KOPT-K1 (cell line): ENCODE data around the gene WDR88.
"Not testable (repeated sequence)": the region's sequence is repeated elsewhere in the genome, so short reads cannot be mapped to it uniquely, and the experiment has no call there.

Experiments used
- H3K27ac ChIP-seq: fragments of 200-600 bp; sonication (generic); 2 replicates; pipeline ENCODE4 v1.5.1; 2016; ENCODE audit warnings: antibody characterized with exemption, mild to moderate bottlenecking, low read depth, low read length; ENCODE audit not compliant: poor library complexity, severe bottlenecking
- H3K36me3 ChIP-seq: fragments of 200-600 bp; sonication (generic); 2 replicates; pipeline ENCODE4 v1.5.1; 2017; ENCODE audit warnings: antibody characterized with exemption, mild to moderate bottlenecking, low read length, moderate library complexity; ENCODE audit not compliant: insufficient read depth
- H3K9me3 ChIP-seq: fragments of 200-600 bp; sonication (generic); 2 replicates; pipeline ENCODE4 v1.5.1; 2017; ENCODE audit warnings: antibody characterized with exemption, low read length, mild to moderate bottlenecking; ENCODE audit not compliant: insufficient read depth, poor library complexity, severe bottlenecking

Gene WDR88

GRCh38 chr19:33150852-33151518 is 19.1 kb downstream of the WDR88 start:
- Histone ChIP-seq H3K9me3 (no peaks in the 10 kb centered on the region), H3K27ac (no peak overlapping the region), H3K36me3 (no peaks in the 10 kb centered on the region)

GRCh38 chr19:33152176-33152575 is 20.3 kb downstream of the WDR88 start:
- H3K27ac ChIP-seq, result no peak overlapping the region
- no peaks in the 10 kb centered on the region for H3K9me3 ChIP-seq

GRCh38 chr19:33152625-33153024 is 20.7 kb downstream of the WDR88 start:
- H3K9me3 ChIP-seq, H3K27ac ChIP-seq, H3K36me3 ChIP-seq: not testable (repeated sequence)

More at GRCh38 chr19:33152176-33152575, 20.3 kb downstream of the WDR88 start:
- no peaks in the 10 kb centered on the region for H3K36me3 ChIP-seq

GRCh38 chr19:33154313-33154712 is 22.4 kb downstream of the WDR88 start:
- H3K27ac ChIP-seq, H3K9me3 ChIP-seq: not testable (repeated sequence)

GRCh38 chr19:33156334-33156733 is 24.4 kb downstream of the WDR88 start:
- H3K27ac ChIP-seq, result no peak overlapping the region
- no peaks in the 10 kb centered on the region for H3K9me3 ChIP-seq
- no peaks in the 10 kb centered on the region for H3K36me3 ChIP-seq

More at GRCh38 chr19:33154313-33154712, 22.4 kb downstream of the WDR88 start:
- not testable (repeated sequence) for H3K36me3 ChIP-seq

GRCh38 chr19:33157906-33158305 is 26.0 kb downstream of the WDR88 start:
- no peaks in the 10 kb centered on the region for H3K9me3 ChIP-seq
- no peak overlapping the region for H3K27ac ChIP-seq
- no peaks in the 10 kb centered on the region for H3K36me3 ChIP-seq

- Histone ChIP-seq H3K27ac (no peak overlapping the region), H3K9me3 (no peaks in the 10 kb centered on the region), H3K36me3 (no peaks in the 10 kb centered on the region)
These were observed 26.5 kb downstream of the WDR88 start for GRCh38 chr19:33158365-33158764.

- Histone ChIP-seq H3K27ac (no peak overlapping the region), H3K9me3 (no peaks in the 10 kb centered on the region)
These were observed 27.2 kb downstream of the WDR88 start for GRCh38 chr19:33159149-33159548.

GRCh38 chr19:33159893-33160292 is 28.0 kb downstream of the WDR88 start:
- peak overlapping the region; percentile 7 for H3K27ac ChIP-seq
- H3K36me3 ChIP-seq, result no peaks in the 10 kb centered on the region
- no peaks in the 10 kb centered on the region for H3K9me3 ChIP-seq

More at GRCh38 chr19:33159149-33159548, 27.2 kb downstream of the WDR88 start:
- H3K36me3 ChIP-seq, result no peaks in the 10 kb centered on the region

GRCh38 chr19:33161201-33161600 is 29.3 kb downstream of the WDR88 start:
- H3K27ac ChIP-seq, result no peak overlapping the region
- no peaks in the 10 kb centered on the region for H3K9me3 ChIP-seq
- H3K36me3 ChIP-seq, result no peaks in the 10 kb centered on the region

GRCh38 chr19:33163481-33163880 is 31.6 kb downstream of the WDR88 start:
- peaks cover 13% of the 10 kb centered on the region for H3K9me3 ChIP-seq
- no peak overlapping the region for H3K27ac ChIP-seq
- H3K36me3 ChIP-seq, result no peaks in the 10 kb centered on the region

- not testable (repeated sequence) for H3K27ac ChIP-seq, H3K36me3 ChIP-seq
- peaks cover 22% of the 10 kb centered on the region for H3K9me3 ChIP-seq
These were observed 34.1 kb downstream of the WDR88 start for GRCh38 chr19:33166037-33166436.

GRCh38 chr19:33167438-33167837 is 35.5 kb downstream of the WDR88 start:
- H3K9me3 ChIP-seq, result peaks cover 22% of the 10 kb centered on the region
- H3K27ac ChIP-seq, result no peak overlapping the region
- H3K36me3 ChIP-seq, result no peaks in the 10 kb centered on the region

- Histone ChIP-seq H3K36me3 (no peaks in the 10 kb centered on the region), H3K27ac (no peak overlapping the region), H3K9me3 (peaks cover 22% of the 10 kb centered on the region)
These were observed 36.6 kb downstream of the WDR88 start for GRCh38 chr19:33168528-33168927.

GRCh38 chr19:33171222-33171795 is 39.4 kb downstream of the WDR88 start:
- no peak overlapping the region for H3K27ac ChIP-seq
- H3K9me3 ChIP-seq, result peaks cover 22% of the 10 kb centered on the region
- H3K36me3 ChIP-seq, result no peaks in the 10 kb centered on the region

- H3K36me3 ChIP-seq, result no peaks in the 10 kb centered on the region
- H3K9me3 ChIP-seq, result peaks cover 22% of the 10 kb centered on the region
- no peak overlapping the region for H3K27ac ChIP-seq
These were observed 40.0 kb downstream of the WDR88 start for GRCh38 chr19:33171916-33172359.
